Panc1 (cell line): ENCODE measurements around the gene TRMT61A. TPM values are rescaled to one million over a fixed set of nuclear protein-coding genes. Genes with fewer than 3 reads are reported as not detected.

Experiments used
- ATAC-seq: fragments of 200-7000 bp; cut with Tn5 transposase; 2 replicates; pipeline ENCODE4 v1.9.1; 2020; ENCODE audit warnings: mild to moderate bottlenecking, moderate library complexity
- BruUV-seq: library from RNA; stranded (reverse); fragments of 400-500 nt; replicated peaks from 2 replicates; lab custom pipeline; 2021; lab: Mats Ljungman, UMichigan
- CTCF ChIA-PET: fragments of 300-600 bp; sonication (Branson Sonifier 250); formaldehyde crosslinking; loops from one replicate; lab custom pipeline; 2022; ENCODE audit warnings: antibody characterized with exemption; lab: Charles Lee
- POLR2A ChIA-PET: fragments of 300-600 bp; sonication (Branson Sonifier 250); formaldehyde crosslinking; loops from one replicate; lab custom pipeline; 2022; ENCODE audit warnings: antibody characterized with exemption; lab: Charles Lee
- DNase-seq: peaks from one replicate; pipeline ENCODE4 v3.0.0-alpha.2; 2010; ENCODE audit warnings: low read depth, low spot score
- H3K27ac ChIP-seq: 2 replicates; pipeline ENCODE4 v1.5.1; 2011; ENCODE audit warnings: mild to moderate bottlenecking, low read length, inconsistent platforms
- H3K27me3 ChIP-seq: fragments of 200-500 bp; sonication (Bioruptor generic); 2 replicates; pipeline ENCODE4 v1.6.0; 2014; ENCODE audit warnings: low read length, inconsistent platforms; ENCODE audit not compliant: control insufficient read depth, insufficient read depth
- H3K36me3 ChIP-seq: fragments of 200-500 bp; sonication (Bioruptor generic); 2 replicates; pipeline ENCODE4 v1.5.1; 2014; ENCODE audit warnings: inconsistent platforms, mild to moderate bottlenecking, low read length, moderate library complexity; ENCODE audit not compliant: control insufficient read depth, insufficient read depth
- H3K4me1 ChIP-seq: 2 replicates; pipeline ENCODE4 v1.5.1; 2011; ENCODE audit warnings: inconsistent platforms, mild to moderate bottlenecking, low read length, moderate library complexity; ENCODE audit not compliant: control insufficient read depth, insufficient read depth
- H3K4me3 ChIP-seq, 2 experiments: 2 replicates each; pipeline ENCODE4 v1.5.1; 2011 to 2012; ENCODE audit warnings: low read depth in 2 of 2, low read length in 2 of 2, mild to moderate bottlenecking in 2 of 2, inconsistent platforms in 1 of 2, moderate library complexity in 1 of 2
- H3K9me3 ChIP-seq: fragments of 200-500 bp; sonication (Bioruptor generic); 2 replicates; pipeline ENCODE4 v1.5.1; 2014; ENCODE audit warnings: low read depth, mild to moderate bottlenecking, inconsistent platforms, low read length, moderate library complexity; ENCODE audit not compliant: control insufficient read depth, insufficient read depth
- POLR2AphosphoS5 ChIP-seq: IDR thresholded peaks from 2 replicates; pipeline ENCODE4 v1.6.1; 2012; ENCODE audit warnings: mild to moderate bottlenecking, low read depth, low read length, moderate library complexity
- SIN3A ChIP-seq: IDR thresholded peaks from 2 replicates; pipeline ENCODE4 v1.6.1; 2012; ENCODE audit warnings: low read depth, mild to moderate bottlenecking, low read length, moderate library complexity, borderline replicate concordance; ENCODE audit not compliant: insufficient read depth
- TCF7L2 ChIP-seq: IDR thresholded peaks from 2 replicates; pipeline ENCODE4 v1.6.1; 2011; ENCODE audit warnings: mild to moderate bottlenecking, low read depth, low read length, inconsistent platforms
- in situ Hi-C: cut with HindIII; loops from 2 replicates; pipeline ENCODE4 v1.10.0; 2016; ENCODE audit warnings: low sequenced_read_pairs, low pct_unique_long_range_greater_than_20kb
- intact Hi-C: fragments of 100-400 bp; cut with micrococcal nuclease; formaldehyde crosslinking; loops from one replicate; pipeline ENCODE4 v1.10.0; 2022; ENCODE audit not compliant: unreplicated experiment
- total RNA-seq: library from RNA; stranded (reverse); gene quantifications from one replicate; pipeline ENCODE4 v1.2.1, GENCODE V29; 2021; ENCODE audit not compliant: unreplicated experiment
- TF ChIP-seq, protein P1 (sequence below): fragments of 450-650 bp; IDR thresholded peaks from 2 replicates; pipeline ENCODE4 v1.5.1; 2017; ENCODE audit warnings: mild to moderate bottlenecking
- TF ChIP-seq, protein P2 (sequence below), 2 experiments: IDR thresholded peaks; 2 replicates each; pipeline ENCODE4 v1.6.1; 2011 to 2012; ENCODE audit warnings: low read depth in 2 of 2, control low read depth in 1 of 2, low read length in 1 of 2, mild to moderate bottlenecking in 1 of 2, moderate library complexity in 1 of 2; ENCODE audit not compliant: insufficient read depth in 1 of 2

Gene TRMT61A
- total RNA-seq, 1 experiment from 2014 or later: 22.9 TPM

DNA sequence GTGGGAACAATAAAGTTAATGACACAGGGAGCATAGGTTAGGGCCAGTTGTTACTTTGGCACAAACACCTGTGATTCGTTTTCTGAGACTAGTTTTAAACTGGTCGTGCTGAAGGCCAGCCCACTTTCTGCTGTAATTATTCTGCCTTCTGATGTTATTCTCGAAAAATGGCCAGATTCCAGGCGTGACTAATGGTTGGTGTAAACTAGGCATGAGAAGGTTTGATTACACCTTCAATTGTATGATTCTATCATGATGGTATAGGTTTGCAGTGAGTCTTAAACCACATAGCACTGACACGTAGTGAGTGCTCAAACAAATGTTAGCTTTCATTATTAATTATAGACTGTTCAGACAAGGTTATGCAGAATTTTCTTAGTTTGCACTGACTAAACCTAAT lies 45.4 kb upstream of the TRMT61A start:
- TSS peak; percentile 45 for BruUV-seq
- Histone ChIP-seq H3K27ac (no peak overlapping the region), H3K9me3 (no peaks in the 10 kb centered on the region), H3K27me3 (no peaks in the 10 kb centered on the region), H3K36me3 (peaks cover 9% of the 10 kb centered on the region; the same call in 1 of the 2 replicates), H3K4me1 (no peaks in the 10 kb centered on the region), H3K4me3 (no peak overlapping the region)
- TF ChIP-seq, protein P1, sequence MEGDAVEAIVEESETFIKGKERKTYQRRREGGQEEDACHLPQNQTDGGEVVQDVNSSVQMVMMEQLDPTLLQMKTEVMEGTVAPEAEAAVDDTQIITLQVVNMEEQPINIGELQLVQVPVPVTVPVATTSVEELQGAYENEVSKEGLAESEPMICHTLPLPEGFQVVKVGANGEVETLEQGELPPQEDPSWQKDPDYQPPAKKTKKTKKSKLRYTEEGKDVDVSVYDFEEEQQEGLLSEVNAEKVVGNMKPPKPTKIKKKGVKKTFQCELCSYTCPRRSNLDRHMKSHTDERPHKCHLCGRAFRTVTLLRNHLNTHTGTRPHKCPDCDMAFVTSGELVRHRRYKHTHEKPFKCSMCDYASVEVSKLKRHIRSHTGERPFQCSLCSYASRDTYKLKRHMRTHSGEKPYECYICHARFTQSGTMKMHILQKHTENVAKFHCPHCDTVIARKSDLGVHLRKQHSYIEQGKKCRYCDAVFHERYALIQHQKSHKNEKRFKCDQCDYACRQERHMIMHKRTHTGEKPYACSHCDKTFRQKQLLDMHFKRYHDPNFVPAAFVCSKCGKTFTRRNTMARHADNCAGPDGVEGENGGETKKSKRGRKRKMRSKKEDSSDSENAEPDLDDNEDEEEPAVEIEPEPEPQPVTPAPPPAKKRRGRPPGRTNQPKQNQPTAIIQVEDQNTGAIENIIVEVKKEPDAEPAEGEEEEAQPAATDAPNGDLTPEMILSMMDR: no peak
- TF ChIP-seq TCF7L2: no peak
- TF ChIP-seq, protein P2, sequence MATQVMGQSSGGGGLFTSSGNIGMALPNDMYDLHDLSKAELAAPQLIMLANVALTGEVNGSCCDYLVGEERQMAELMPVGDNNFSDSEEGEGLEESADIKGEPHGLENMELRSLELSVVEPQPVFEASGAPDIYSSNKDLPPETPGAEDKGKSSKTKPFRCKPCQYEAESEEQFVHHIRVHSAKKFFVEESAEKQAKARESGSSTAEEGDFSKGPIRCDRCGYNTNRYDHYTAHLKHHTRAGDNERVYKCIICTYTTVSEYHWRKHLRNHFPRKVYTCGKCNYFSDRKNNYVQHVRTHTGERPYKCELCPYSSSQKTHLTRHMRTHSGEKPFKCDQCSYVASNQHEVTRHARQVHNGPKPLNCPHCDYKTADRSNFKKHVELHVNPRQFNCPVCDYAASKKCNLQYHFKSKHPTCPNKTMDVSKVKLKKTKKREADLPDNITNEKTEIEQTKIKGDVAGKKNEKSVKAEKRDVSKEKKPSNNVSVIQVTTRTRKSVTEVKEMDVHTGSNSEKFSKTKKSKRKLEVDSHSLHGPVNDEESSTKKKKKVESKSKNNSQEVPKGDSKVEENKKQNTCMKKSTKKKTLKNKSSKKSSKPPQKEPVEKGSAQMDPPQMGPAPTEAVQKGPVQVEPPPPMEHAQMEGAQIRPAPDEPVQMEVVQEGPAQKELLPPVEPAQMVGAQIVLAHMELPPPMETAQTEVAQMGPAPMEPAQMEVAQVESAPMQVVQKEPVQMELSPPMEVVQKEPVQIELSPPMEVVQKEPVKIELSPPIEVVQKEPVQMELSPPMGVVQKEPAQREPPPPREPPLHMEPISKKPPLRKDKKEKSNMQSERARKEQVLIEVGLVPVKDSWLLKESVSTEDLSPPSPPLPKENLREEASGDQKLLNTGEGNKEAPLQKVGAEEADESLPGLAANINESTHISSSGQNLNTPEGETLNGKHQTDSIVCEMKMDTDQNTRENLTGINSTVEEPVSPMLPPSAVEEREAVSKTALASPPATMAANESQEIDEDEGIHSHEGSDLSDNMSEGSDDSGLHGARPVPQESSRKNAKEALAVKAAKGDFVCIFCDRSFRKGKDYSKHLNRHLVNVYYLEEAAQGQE (IDR thresholded peaks at IDR 0.05; ENCODE audit: insufficient read depth in 1 of 2, low read depth in 2 of 2, low read length in 1 of 2): no peak
- no peak for TF ChIP-seq SIN3A
- TF ChIP-seq POLR2AphosphoS5: no peak
- intact Hi-C loops: no loop called here
- ChIA-PET POLR2A (no interaction called here), CTCF (no interaction called here)
- in situ Hi-C loops: no loop called here
- DNase-seq (peak; percentile 30), ATAC-seq (no peak)

DNA sequence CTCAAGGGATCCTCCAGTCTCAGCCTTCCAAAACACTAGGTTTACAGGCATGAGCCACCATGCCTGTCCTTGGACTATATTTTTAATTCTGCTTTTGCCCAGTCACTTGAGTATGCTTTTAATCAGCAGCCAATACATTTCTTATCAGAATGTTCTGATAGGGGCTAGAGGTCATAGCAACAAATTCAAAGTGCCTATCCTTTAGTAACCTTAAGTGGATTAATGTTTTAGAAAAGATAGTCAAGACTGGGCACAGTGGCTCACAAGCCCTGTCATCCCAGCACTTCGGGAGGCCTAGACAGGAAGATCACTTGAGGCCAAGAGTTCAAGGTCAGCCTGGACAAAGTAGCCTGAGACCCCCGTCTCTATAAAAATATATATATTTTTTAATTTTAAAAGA lies 43.5 kb upstream of the TRMT61A start:
- ATAC-seq: no peak
- TF ChIP-seq TCF7L2 (no peak), SIN3A (no peak), POLR2AphosphoS5 (no peak)
- TF ChIP-seq, protein P2 (IDR thresholded peaks at IDR 0.05; ENCODE audit: insufficient read depth in 1 of 2, low read depth in 2 of 2, low read length in 1 of 2): no peak
- TF ChIP-seq, protein P1: no peak
- H3K27ac ChIP-seq: no peak overlapping the region
- CTCF ChIA-PET: no interaction called here
- peaks cover 7% of the 10 kb centered on the region; the same call in 1 of the 2 replicates for H3K36me3 ChIP-seq
- H3K9me3 ChIP-seq: no peaks in the 10 kb centered on the region
- no peaks in the 10 kb centered on the region for H3K27me3 ChIP-seq
- H3K4me3 ChIP-seq: no peak overlapping the region
- no peaks in the 10 kb centered on the region for H3K4me1 ChIP-seq
- in situ Hi-C loops: no loop called here
- POLR2A ChIA-PET: no interaction called here
- BruUV-seq: no TSS peak
- DNase-seq: no peak
- intact Hi-C loops: no loop called here
